Measurements from ENCODE around the gene CFAP45. TPM values are rescaled to one million over a fixed set of nuclear protein-coding genes. Genes with fewer than 3 reads are reported as not detected.
"Not testable (repeated sequence)": the region's sequence is repeated elsewhere in the genome, so short reads cannot be mapped to it uniquely, and the experiment has no call there.

CFAP45 gene
- total and polyA plus RNA-seq, 7 experiments from 2014 or later = 0.17 to 2.8 (median 0.87) TPM

- CTCF ChIA-PET = no interaction called here
Observed at GRCh38 chr1:159913451-159914192, 13.7 kb upstream of the CFAP45 start.

GRCh38 chr1:159911326-159912070 is 11.5 kb upstream of the CFAP45 start:
- H3K4me1 ChIP-seq (ENCODE audit: control insufficient read depth in 2 of 2, insufficient read depth in 2 of 2, low read length in 2 of 2) = peaks cover 33 to 42% of the 10 kb centered on the region in 2 donors
- peaks cover 0 to 15% (median 0%) of the 10 kb centered on the region in 5 donors for H3K36me3 Mint-ChIP-seq
- H3K27me3 Mint-ChIP-seq = no peaks in the 10 kb centered on the region
- POLR2A ChIA-PET = interaction anchor here (0.6 kb wide), 1 partner anchor 8 kb away, joined by 3 read pairs; no protein-coding TSS in a partner anchor
- peak overlapping the region; percentile 90 to 99 (median 94) for H3K27ac Mint-ChIP-seq
- ATAC-seq (no peak), DNase-seq (peak in 1 of 9 donors; percentile 14)
- CTCF ChIA-PET = interaction anchor here (0.8 kb wide), 1 partner anchor 21 kb away, joined by 4 read pairs; no protein-coding TSS in a partner anchor
- peak overlapping the region; percentile 77 for H3K27ac ChIP-seq (ENCODE audit: low read depth, low read length)
- peaks cover 0 to 7% (median 0%) of the 10 kb centered on the region in 3 experiments for H3K36me3 ChIP-seq (ENCODE audit: control insufficient read depth in 2 of 3, insufficient read depth in 3 of 3, low read length in 3 of 3)
- intact Hi-C loops (cut with micrococcal nuclease) = no loop called here
- H3K4me1 Mint-ChIP-seq = peaks cover 48 to 85% (median 59%) of the 10 kb centered on the region in 7 donors
- H3K4me3 Mint-ChIP-seq = peak overlapping the region; percentile 9 to 84 (median 67)
- peak overlapping the region; percentile 22 for H3K4me3 ChIP-seq (ENCODE audit: low read length)
- H3K9me3 ChIP-seq (ENCODE audit: control insufficient read depth in 2 of 3, low read length in 3 of 3) = no peaks in the 10 kb centered on the region
- H3K27me3 ChIP-seq (ENCODE audit: control insufficient read depth in 2 of 2, insufficient read depth in 2 of 2, low read length in 2 of 2) = no peaks in the 10 kb centered on the region
- peaks cover 0 to 1% (median 0%) of the 10 kb centered on the region in 11 donors for H3K9me3 Mint-ChIP-seq

More at GRCh38 chr1:159913451-159914192, 13.7 kb upstream of the CFAP45 start:
- H3K27me3 ChIP-seq (ENCODE audit: control insufficient read depth in 2 of 2, insufficient read depth in 2 of 2, low read length in 2 of 2) = no peaks in the 10 kb centered on the region
- POLR2A ChIA-PET = no interaction called here
- ATAC-seq = no peak
- intact Hi-C loops (cut with micrococcal nuclease) = no loop called here
- H3K9me3 ChIP-seq (ENCODE audit: control insufficient read depth in 2 of 3, low read length in 3 of 3) = no peaks in the 10 kb centered on the region
- Mint-ChIP-seq H3K9me3 (peaks cover 0 to 3% (median 0%) of the 10 kb centered on the region in 11 donors), H3K27ac (peak overlapping the region; percentile 62 to 99 (median 94)), H3K4me1 (peaks cover 50 to 76% (median 65%) of the 10 kb centered on the region in 7 donors), H3K4me3 (peak overlapping the region in 2 of 10 donors; percentile 10 to 18), H3K36me3 (peaks cover 0 to 26% (median 4%) of the 10 kb centered on the region in 5 donors), H3K27me3 (no peaks in the 10 kb centered on the region)
- H3K4me1 ChIP-seq (ENCODE audit: control insufficient read depth in 2 of 2, insufficient read depth in 2 of 2, low read length in 2 of 2) = peaks cover 33 to 42% of the 10 kb centered on the region in 2 donors
- no peak overlapping the region for H3K27ac ChIP-seq (ENCODE audit: low read depth, low read length)
- no peak for DNase-seq
- H3K36me3 ChIP-seq (ENCODE audit: control insufficient read depth in 2 of 3, insufficient read depth in 3 of 3, low read length in 3 of 3) = peaks cover 0 to 26% (median 0%) of the 10 kb centered on the region in 3 experiments
- H3K4me3 ChIP-seq (ENCODE audit: low read length) = no peak overlapping the region

GRCh38 chr1:159908031-159908940 is 8.3 kb upstream of the CFAP45 start:
- no peak for DNase-seq
- H3K27ac Mint-ChIP-seq = peak overlapping the region; percentile 23 to 96 (median 80)
- intact Hi-C loops (cut with micrococcal nuclease) = no loop called here

DNA sequence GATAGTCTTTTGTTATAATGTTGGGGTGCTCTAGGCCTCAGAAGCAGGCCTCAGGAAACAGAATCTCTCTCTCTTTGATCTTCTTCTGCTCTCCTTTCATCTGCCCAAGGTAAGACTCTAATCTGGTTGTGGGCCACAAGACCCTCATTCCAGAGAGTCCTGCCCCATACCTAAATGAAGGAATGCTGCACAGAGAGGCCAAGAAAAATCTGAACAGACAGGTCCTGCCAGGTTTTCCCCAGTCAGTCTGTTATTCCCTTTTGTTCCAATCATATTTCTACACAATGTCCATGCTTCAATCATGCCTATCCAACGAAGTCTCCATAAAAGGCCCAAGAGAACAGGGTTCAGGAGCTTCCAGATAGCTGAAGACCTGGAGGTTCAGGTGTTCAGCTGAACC is 7.0 kb upstream of the CFAP45 start:
- no peak overlapping the region for H3K4me3 Mint-ChIP-seq
- peaks cover 23 to 45% (median 34%) of the 10 kb centered on the region in 7 donors for H3K4me1 Mint-ChIP-seq
- Histone ChIP-seq H3K9me3 (ENCODE audit: control insufficient read depth in 2 of 3, low read length in 3 of 3) (no peaks in the 10 kb centered on the region), H3K36me3 (ENCODE audit: control insufficient read depth in 2 of 3, insufficient read depth in 3 of 3, low read length in 3 of 3) (no peaks in the 10 kb centered on the region), H3K27ac (ENCODE audit: low read depth, low read length) (no peak overlapping the region), H3K27me3 (ENCODE audit: control insufficient read depth in 2 of 2, insufficient read depth in 2 of 2, low read length in 2 of 2) (no peaks in the 10 kb centered on the region), H3K4me3 (ENCODE audit: low read length) (no peak overlapping the region), H3K4me1 (ENCODE audit: control insufficient read depth in 2 of 2, insufficient read depth in 2 of 2, low read length in 2 of 2) (peaks cover 23 to 28% of the 10 kb centered on the region in 2 donors)
- intact Hi-C loops (cut with micrococcal nuclease) = no loop called here
- ATAC-seq (no peak), DNase-seq (no peak)
- H3K36me3 Mint-ChIP-seq = peaks cover 0 to 8% (median 0%) of the 10 kb centered on the region in 5 donors
- peaks cover 0 to 8% (median 0%) of the 10 kb centered on the region in 5 donors for H3K27me3 Mint-ChIP-seq
- CTCF ChIA-PET = interaction anchor here (1.3 to 1.6 kb wide), 3 partner anchors 15 to 108 kb away, joined by 3 to 5 read pairs (median 4); no protein-coding TSS in a partner anchor
- H3K27ac Mint-ChIP-seq = peak overlapping the region in 5 of 9 donors; percentile 7 to 90 (median 32)
- POLR2A ChIA-PET = no interaction called here
- H3K9me3 Mint-ChIP-seq = peaks cover 0 to 3% (median 0%) of the 10 kb centered on the region in 11 donors

More at GRCh38 chr1:159908031-159908940, 8.3 kb upstream of the CFAP45 start:
- peaks cover 0 to 10% (median 0%) of the 10 kb centered on the region in 5 donors for H3K36me3 Mint-ChIP-seq
- peaks cover 0 to 3% (median 0%) of the 10 kb centered on the region in 11 donors for H3K9me3 Mint-ChIP-seq
- no peaks in the 10 kb centered on the region for H3K27me3 ChIP-seq (ENCODE audit: control insufficient read depth in 2 of 2, insufficient read depth in 2 of 2, low read length in 2 of 2)
- no peak for ATAC-seq
- no peak overlapping the region for H3K27ac ChIP-seq (ENCODE audit: low read depth, low read length)
- H3K4me3 Mint-ChIP-seq = no peak overlapping the region
- H3K4me1 ChIP-seq (ENCODE audit: control insufficient read depth in 2 of 2, insufficient read depth in 2 of 2, low read length in 2 of 2) = peaks cover 33 to 41% of the 10 kb centered on the region in 2 donors
- peaks cover 29 to 58% (median 48%) of the 10 kb centered on the region in 7 donors for H3K4me1 Mint-ChIP-seq
- no peaks in the 10 kb centered on the region for H3K9me3 ChIP-seq (ENCODE audit: control insufficient read depth in 2 of 3, low read length in 3 of 3)
- no peak overlapping the region for H3K4me3 ChIP-seq (ENCODE audit: low read length)
- ChIA-PET POLR2A (interaction anchor here (1.2 kb wide), 1 partner anchor 17 kb away, joined by 5 read pairs; the partner anchor contains the start of gene TAGLN2), CTCF (interaction anchor here (0.7 to 1.6 kb wide), 3 partner anchors 14 to 15 kb away, joined by 3 to 5 read pairs (median 4); no protein-coding TSS in a partner anchor)
- H3K36me3 ChIP-seq (ENCODE audit: control insufficient read depth in 2 of 3, insufficient read depth in 3 of 3, low read length in 3 of 3) = no peaks in the 10 kb centered on the region
- H3K27me3 Mint-ChIP-seq = peaks cover 0 to 7% (median 0%) of the 10 kb centered on the region in 5 donors

DNA sequence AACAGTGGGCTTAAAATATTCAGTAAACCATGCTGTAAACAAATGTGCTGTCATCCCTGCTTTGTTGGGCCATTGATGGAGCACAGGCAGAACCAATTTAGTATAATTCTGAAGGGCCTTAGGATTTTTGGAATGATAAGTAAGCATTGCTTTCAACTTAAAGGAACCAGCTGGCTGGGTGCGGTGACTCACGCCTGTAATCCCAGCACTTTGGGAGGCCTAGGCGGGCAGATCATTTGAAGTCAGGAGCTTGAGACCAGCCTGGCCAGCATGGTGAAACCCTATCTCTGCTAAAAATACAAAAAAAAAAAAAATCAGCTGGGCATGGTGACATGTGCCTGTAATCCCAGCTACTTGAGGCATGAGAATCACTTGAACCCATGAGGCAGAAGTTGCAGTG is 4.1 kb upstream of the CFAP45 start:
- POLR2A ChIA-PET; H3K4me1 ChIP-seq (ENCODE audit: control insufficient read depth in 2 of 2, insufficient read depth in 2 of 2, low read length in 2 of 2); H3K27me3 Mint-ChIP-seq; DNase-seq; H3K27me3 ChIP-seq (ENCODE audit: control insufficient read depth in 2 of 2, insufficient read depth in 2 of 2, low read length in 2 of 2); H3K4me3 ChIP-seq (ENCODE audit: low read length); H3K36me3 Mint-ChIP-seq; H3K36me3 ChIP-seq (ENCODE audit: control insufficient read depth in 2 of 3, insufficient read depth in 3 of 3, low read length in 3 of 3); H3K27ac ChIP-seq (ENCODE audit: low read depth, low read length); H3K9me3 ChIP-seq (ENCODE audit: control insufficient read depth in 2 of 3, low read length in 3 of 3); intact Hi-C loops (cut with micrococcal nuclease); H3K9me3 Mint-ChIP-seq; H3K4me3 Mint-ChIP-seq; H3K27ac Mint-ChIP-seq; ATAC-seq: not testable (repeated sequence)
- H3K4me1 Mint-ChIP-seq = peaks cover 0 to 16% (median 11%) of the 10 kb centered on the region in 7 donors
- CTCF ChIA-PET = interaction anchor here (0.6 kb wide), 1 partner anchor 103 kb away, joined by 5 read pairs; no protein-coding TSS in a partner anchor
